HEK293 (cell line): Measurements from ENCODE around the gene INPPL1.

Source experiments
- CTCF ChIA-PET: fragments of 350-600 bp; formaldehyde crosslinking; extraction: SDS; loops from one replicate; lab custom pipeline; 2021; ENCODE audit warnings: antibody characterized with exemption; lab: Yijun Ruan, JAX
- POLR2A ChIA-PET: fragments of 300-600 bp; formaldehyde crosslinking; extraction: SDS; loops from one replicate; lab custom pipeline; 2020; ENCODE audit warnings: antibody characterized with exemption, inconsistent platforms; lab: Yijun Ruan, JAX
- H3K27ac ChIP-seq: fragments of 200-500 bp; sonication (Bioruptor generic); 2 replicates; pipeline ENCODE4 v1.5.1; 2014; ENCODE audit warnings: low read depth, low read length, control low read depth, inconsistent platforms; ENCODE audit errors: extremely low read depth
- H3K36me3 ChIP-seq, 2 experiments: fragments of 200-500 bp in 1 of 2; sonication (Bioruptor generic) in 1 of 2; 1 replicate in 1 of 2; 2 replicates in 1 of 2; pipeline ENCODE4 v1.5.1; 2014 to 2017; ENCODE audit warnings: inconsistent platforms in 2 of 2, low read length in 2 of 2; ENCODE audit not compliant: control insufficient read depth in 2 of 2, insufficient read depth in 1 of 2
- H3K4me1 ChIP-seq: fragments of 200-500 bp; sonication (Bioruptor generic); 2 replicates; pipeline ENCODE4 v1.5.1; 2014; ENCODE audit warnings: mild to moderate bottlenecking, low read length, inconsistent platforms; ENCODE audit not compliant: control insufficient read depth, insufficient read depth
- H3K4me3 ChIP-seq: 2 replicates; pipeline ENCODE4 v1.5.1; 2011; ENCODE audit warnings: low read depth, mild to moderate bottlenecking, control low read depth, low read length, moderate library complexity
- H3K9me3 ChIP-seq: fragments of 200-500 bp; sonication (Bioruptor generic); 2 replicates; pipeline ENCODE4 v1.5.1; 2014; ENCODE audit warnings: low read depth, low read length, inconsistent platforms; ENCODE audit not compliant: control insufficient read depth, insufficient read depth
- BCL11A ChIP-seq: fragments of 450-650 bp; formaldehyde crosslinking; IDR thresholded peaks from 2 replicates; pipeline ENCODE4 v1.5.1; 2016; ENCODE audit warnings: low read depth, missing biosample characterization, missing genetic modification characterization
- KLF9 ChIP-seq: fragments of 450-650 bp; formaldehyde crosslinking; IDR thresholded peaks from 2 replicates; pipeline ENCODE4 v1.5.1; 2016; ENCODE audit warnings: missing biosample characterization, missing genetic modification characterization, low read depth
- SETDB1 ChIP-seq: IDR thresholded peaks from one replicate; pipeline ENCODE4 v1.6.1; 2017; ENCODE audit warnings: mild to moderate bottlenecking, low read length, moderate library complexity, mixed read lengths; ENCODE audit not compliant: insufficient read length
- ZIC2 ChIP-seq: fragments of 450-650 bp; formaldehyde crosslinking; IDR thresholded peaks from 2 replicates; pipeline ENCODE4 v1.5.1; 2016; ENCODE audit warnings: missing biosample characterization, missing genetic modification characterization
- ZNF169 ChIP-seq: fragments of 450-650 bp; formaldehyde crosslinking; IDR thresholded peaks from 2 replicates; pipeline ENCODE4 v1.5.1; 2016; ENCODE audit warnings: missing biosample characterization, missing genetic modification characterization
- ZNF184 ChIP-seq: fragments of 450-650 bp; IDR thresholded peaks from 2 replicates; pipeline ENCODE4 v1.5.1; 2018; ENCODE audit warnings: missing biosample characterization, mild to moderate bottlenecking, missing genetic modification characterization
- ZNF239 ChIP-seq: fragments of 450-650 bp; formaldehyde crosslinking; IDR thresholded peaks from 2 replicates; pipeline ENCODE4 v1.5.1; 2016; ENCODE audit warnings: missing biosample characterization, missing genetic modification characterization
- TF ChIP-seq, protein P1 (sequence below): fragments of 450-650 bp; formaldehyde crosslinking; IDR thresholded peaks from 2 replicates; pipeline ENCODE4 v1.5.1; 2016; ENCODE audit warnings: missing biosample characterization, missing genetic modification characterization
- TF ChIP-seq, protein P2 (sequence below): fragments of 450-650 bp; formaldehyde crosslinking; IDR thresholded peaks from 2 replicates; pipeline ENCODE4 v1.5.1; 2017; ENCODE audit warnings: missing biosample characterization, missing genetic modification characterization
- TF ChIP-seq, protein P3 (sequence below): fragments of 450-650 bp; formaldehyde crosslinking; IDR thresholded peaks from 2 replicates; pipeline ENCODE4 v1.5.1; 2016; ENCODE audit warnings: missing biosample characterization, missing genetic modification characterization

INPPL1 gene

DNA sequence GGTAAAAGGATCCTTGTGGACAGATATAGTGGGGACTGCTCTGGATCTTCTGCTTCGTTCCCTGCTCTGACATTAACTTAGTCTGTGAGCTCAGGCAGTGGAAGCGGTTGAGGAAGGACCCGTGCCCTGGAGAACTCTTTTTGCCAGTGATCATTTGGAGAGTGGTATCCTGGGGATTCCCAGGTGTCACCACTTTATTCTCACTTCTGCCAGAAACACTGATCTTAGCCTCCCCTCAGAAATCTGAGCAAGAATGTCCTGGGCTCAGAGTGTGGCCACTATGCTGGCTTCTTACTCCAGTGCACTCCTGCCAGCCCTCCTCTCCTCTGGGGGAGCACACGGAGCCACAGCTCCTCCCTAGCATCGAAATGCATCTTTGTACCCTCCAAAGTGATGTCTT, 27.0 kb downstream of the INPPL1 start (continued):
- TF ChIP-seq, protein P1, sequence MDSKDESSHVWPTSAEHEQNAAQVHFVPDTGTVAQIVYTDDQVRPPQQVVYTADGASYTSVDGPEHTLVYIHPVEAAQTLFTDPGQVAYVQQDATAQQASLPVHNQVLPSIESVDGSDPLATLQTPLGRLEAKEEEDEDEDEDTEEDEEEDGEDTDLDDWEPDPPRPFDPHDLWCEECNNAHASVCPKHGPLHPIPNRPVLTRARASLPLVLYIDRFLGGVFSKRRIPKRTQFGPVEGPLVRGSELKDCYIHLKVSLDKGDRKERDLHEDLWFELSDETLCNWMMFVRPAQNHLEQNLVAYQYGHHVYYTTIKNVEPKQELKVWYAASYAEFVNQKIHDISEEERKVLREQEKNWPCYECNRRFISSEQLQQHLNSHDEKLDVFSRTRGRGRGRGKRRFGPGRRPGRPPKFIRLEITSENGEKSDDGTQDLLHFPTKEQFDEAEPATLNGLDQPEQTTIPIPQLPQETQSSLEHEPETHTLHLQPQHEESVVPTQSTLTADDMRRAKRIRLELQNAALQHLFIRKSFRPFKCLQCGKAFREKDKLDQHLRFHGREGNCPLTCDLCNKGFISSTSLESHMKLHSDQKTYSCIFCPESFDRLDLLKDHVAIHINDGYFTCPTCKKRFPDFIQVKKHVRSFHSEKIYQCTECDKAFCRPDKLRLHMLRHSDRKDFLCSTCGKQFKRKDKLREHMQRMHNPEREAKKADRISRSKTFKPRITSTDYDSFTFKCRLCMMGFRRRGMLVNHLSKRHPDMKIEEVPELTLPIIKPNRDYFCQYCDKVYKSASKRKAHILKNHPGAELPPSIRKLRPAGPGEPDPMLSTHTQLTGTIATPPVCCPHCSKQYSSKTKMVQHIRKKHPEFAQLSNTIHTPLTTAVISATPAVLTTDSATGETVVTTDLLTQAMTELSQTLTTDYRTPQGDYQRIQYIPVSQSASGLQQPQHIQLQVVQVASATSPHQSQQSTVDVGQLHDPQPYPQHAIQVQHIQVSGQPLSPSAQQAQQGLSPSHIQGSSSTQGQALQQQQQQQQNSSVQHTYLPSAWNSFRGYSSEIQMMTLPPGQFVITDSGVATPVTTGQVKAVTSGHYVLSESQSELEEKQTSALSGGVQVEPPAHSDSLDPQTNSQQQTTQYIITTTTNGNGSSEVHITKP (tag by site-specific recombination) = no peak

DNA sequence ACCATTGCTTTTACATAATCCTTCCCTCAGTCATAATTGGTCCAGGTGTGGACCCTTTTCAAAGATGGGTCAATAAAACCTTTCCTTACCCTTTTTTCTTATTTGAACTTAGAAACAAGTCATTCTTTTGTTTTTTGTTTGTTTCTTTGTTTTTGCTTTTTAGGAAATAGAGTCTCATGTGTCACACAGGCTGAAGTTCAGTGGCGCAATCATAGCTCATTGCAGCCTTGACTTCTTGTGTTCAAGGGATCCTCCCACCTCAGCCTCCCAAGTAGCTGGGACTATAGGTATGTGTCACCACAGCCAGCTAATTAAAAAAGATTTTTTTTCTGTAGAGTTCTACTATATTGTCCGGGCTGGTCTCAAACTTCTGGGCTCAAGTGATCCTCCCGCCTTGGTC, 28.8 kb downstream of the INPPL1 start:
- no peaks in the 10 kb centered on the region for H3K9me3 ChIP-seq
- CTCF ChIA-PET = no interaction called here
- no peak overlapping the region for H3K4me3 ChIP-seq
- TF ChIP-seq KLF9 (tag by site-specific recombination) = no peak
- TF ChIP-seq ZNF169 (tag by site-specific recombination) = no peak
- TF ChIP-seq, protein P2, sequence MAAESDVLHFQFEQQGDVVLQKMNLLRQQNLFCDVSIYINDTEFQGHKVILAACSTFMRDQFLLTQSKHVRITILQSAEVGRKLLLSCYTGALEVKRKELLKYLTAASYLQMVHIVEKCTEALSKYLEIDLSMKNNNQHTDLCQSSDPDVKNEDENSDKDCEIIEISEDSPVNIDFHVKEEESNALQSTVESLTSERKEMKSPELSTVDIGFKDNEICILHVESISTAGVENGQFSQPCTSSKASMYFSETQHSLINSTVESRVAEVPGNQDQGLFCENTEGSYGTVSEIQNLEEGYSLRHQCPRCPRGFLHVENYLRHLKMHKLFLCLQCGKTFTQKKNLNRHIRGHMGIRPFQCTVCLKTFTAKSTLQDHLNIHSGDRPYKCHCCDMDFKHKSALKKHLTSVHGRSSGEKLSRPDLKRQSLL (tag by site-specific recombination) = no peak
- TF ChIP-seq, protein P3, sequence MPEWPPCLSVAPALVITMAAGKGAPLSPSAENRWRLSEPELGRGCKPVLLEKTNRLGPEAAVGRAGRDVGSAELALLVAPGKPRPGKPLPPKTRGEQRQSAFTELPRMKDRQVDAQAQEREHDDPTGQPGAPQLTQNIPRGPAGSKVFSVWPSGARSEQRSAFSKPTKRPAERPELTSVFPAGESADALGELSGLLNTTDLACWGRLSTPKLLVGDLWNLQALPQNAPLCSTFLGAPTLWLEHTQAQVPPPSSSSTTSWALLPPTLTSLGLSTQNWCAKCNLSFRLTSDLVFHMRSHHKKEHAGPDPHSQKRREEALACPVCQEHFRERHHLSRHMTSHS (tag by site-specific recombination) = no peak
- no peak for TF ChIP-seq ZNF239
- TF ChIP-seq ZNF184 = no peak
- TF ChIP-seq, all 188 proteins: peak for 0
- Histone ChIP-seq H3K4me1 (no peaks in the 10 kb centered on the region), H3K27ac (no peak overlapping the region), H3K36me3 (no peaks in the 10 kb centered on the region)
- POLR2A ChIA-PET = no interaction called here

DNA sequence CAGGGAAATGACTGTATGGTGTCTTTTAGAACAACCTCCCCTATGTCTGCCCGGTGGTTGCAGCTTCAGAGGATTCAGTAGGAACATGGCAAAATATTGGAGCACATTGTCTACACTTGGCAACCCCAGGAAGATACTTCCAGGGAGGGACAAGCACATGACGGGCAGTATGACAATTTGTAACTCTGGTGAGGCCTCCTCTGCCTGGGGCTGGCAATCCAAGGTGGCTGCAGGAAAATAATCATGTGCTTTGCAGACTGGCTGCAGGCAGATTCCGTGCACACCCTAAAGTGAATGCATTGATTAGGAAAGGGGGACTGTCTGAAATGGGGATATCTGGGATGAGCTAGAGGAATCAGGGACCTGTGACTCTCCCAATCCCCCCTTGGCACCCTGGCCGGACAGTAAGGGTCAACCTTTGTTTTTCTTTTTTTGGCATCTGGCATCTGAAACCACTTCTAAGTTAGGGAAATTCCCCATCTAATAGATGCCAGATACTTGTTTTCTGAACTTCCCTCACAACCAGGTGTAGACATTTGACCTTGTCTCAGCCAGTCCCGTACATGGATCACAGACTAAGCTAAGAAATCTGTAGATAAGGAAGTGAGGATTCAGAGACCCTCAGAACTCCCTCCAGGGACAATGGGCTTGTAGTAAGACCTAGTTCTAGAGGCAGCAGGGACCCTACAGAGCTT, 29.9 kb downstream of the INPPL1 start:
- CTCF ChIA-PET = no interaction called here
- TF ChIP-seq, protein P1 (tag by site-specific recombination) = no peak
- TF ChIP-seq BCL11A (tag by site-specific recombination) (no peak), ZIC2 (tag by site-specific recombination) (no peak), SETDB1 (peak; percentile 16)
- TF ChIP-seq, all 188 proteins: peak for 1
- H3K36me3 ChIP-seq = no peaks in the 10 kb centered on the region
- POLR2A ChIA-PET = no interaction called here
- no peaks in the 10 kb centered on the region for H3K4me1 ChIP-seq
- H3K9me3 ChIP-seq = no peaks in the 10 kb centered on the region
- no peak overlapping the region for H3K4me3 ChIP-seq
- no peak overlapping the region for H3K27ac ChIP-seq
